Transverse colon (tissue), 4 donors: ENCODE measurements around the gene MRAS.

ENCODE experiments used
- EP300 ChIP-seq: sonication (generic); formaldehyde crosslinking; IDR thresholded peaks from one replicate; pipeline ENCODE4 v1.6.1; 2017; ENCODE audit warnings: antibody characterized with exemption, low read depth
- POLR2AphosphoS5 ChIP-seq, 3 donors: sonication (generic); formaldehyde crosslinking; IDR thresholded peaks; one replicate each; pipeline ENCODE4 v1.6.1; 2016; ENCODE audit warnings: antibody characterized with exemption in 3 of 3
- TF ChIP-seq, protein P1 (sequence below), 5 experiments: fragments of 200-600 bp in 3 of 5; fragments of 450-650 bp in 2 of 5; sonication (generic) in 3 of 5; IDR thresholded peaks; 1 replicate in 2 of 5; 2 replicates in 3 of 5; pipeline ENCODE4 v1.5.1; 2016 to 2017; ENCODE audit warnings: antibody characterized with exemption in 5 of 5, inconsistent platforms in 3 of 5, mild to moderate bottlenecking in 2 of 5, moderate library complexity in 1 of 5

DNA sequence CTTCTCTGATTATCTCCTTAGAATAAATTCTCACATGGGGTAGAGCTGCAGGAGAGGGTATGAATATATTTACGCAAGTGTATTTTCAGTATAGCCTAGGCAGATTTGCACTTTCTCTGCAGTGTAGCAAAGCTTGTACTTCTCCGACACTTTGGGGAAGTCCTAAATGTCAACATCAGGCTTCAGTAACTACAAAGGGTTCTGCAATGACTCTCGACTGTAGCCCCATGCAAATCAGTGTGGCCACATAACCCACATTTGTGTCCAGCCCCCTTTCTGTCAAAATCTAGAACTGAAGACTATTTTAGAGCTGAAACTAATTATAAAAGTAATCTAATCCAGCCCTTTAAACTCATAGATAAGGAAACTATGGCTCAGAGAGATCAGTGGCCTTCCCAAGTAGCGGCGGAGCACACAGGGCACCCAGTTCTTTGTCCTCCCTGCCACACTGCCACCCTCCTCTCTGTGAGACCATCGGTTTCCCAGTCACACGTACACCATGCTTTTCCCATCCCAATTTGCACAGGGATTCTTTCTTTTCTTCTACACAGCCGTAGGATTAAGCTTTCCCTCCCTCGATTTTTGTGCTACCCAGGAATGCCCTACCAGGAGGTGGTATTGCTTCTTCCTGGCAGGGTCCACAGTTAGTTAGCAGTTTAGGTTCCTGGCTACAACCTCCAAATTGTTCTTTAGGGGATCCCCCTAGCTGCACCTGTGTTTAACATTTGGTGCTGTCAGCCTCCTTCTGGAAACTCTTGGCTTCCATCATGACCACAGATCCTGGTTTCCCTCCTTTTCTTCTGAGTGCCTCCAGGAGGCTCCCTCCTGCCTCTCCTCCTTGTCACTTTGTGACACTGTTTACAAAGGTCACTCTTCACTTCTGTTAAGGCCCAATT, 22.9 kb downstream of the MRAS start:
- no peak for TF ChIP-seq POLR2AphosphoS5 (IDR thresholded peaks at IDR 0.05)
- TF ChIP-seq, protein P1, sequence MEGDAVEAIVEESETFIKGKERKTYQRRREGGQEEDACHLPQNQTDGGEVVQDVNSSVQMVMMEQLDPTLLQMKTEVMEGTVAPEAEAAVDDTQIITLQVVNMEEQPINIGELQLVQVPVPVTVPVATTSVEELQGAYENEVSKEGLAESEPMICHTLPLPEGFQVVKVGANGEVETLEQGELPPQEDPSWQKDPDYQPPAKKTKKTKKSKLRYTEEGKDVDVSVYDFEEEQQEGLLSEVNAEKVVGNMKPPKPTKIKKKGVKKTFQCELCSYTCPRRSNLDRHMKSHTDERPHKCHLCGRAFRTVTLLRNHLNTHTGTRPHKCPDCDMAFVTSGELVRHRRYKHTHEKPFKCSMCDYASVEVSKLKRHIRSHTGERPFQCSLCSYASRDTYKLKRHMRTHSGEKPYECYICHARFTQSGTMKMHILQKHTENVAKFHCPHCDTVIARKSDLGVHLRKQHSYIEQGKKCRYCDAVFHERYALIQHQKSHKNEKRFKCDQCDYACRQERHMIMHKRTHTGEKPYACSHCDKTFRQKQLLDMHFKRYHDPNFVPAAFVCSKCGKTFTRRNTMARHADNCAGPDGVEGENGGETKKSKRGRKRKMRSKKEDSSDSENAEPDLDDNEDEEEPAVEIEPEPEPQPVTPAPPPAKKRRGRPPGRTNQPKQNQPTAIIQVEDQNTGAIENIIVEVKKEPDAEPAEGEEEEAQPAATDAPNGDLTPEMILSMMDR (IDR thresholded peaks at IDR 0.05), result no peak
- TF ChIP-seq EP300, result no peak
